Kidney capillary endothelial cell (primary cell): ENCODE data around the gene CCNL2.

Experiments used
- DNase-seq: peaks from one replicate; pipeline ENCODE4 v3.0.0-alpha.2; 2018; ENCODE audit warnings: low spot score

Gene CCNL2

GRCh38 chr1:1341549-1342021 lies 57.5 kb downstream of the CCNL2 start:
- DNase-seq = no peak

GRCh38 chr1:1340791-1341548 lies 58.2 kb downstream of the CCNL2 start:
- DNase-seq = no peak

DNA sequence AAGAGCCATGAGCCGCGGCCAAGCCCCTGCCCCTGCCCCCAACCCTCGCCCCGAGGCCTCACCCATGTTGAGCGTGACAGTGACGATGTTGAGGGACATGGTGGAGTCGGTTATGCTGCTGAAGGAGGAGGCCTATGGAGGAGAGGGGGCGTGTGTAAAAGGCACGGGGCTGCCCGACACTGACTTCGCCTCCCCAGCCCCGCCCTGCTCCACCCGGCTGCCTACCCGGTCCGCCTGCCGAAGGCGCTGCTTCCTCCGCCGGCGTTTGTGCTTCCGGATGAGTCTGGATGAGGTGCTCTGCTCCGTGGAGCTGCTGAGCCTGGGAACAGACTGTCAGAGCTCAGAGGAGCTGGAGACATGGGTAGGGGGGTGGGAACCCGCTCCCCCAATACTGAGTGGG lies 59.0 kb downstream of the CCNL2 start:
- DNase-seq = no peak

GRCh38 chr1:1338278-1338677 lies 60.9 kb downstream of the CCNL2 start:
- DNase-seq = no peak

DNA sequence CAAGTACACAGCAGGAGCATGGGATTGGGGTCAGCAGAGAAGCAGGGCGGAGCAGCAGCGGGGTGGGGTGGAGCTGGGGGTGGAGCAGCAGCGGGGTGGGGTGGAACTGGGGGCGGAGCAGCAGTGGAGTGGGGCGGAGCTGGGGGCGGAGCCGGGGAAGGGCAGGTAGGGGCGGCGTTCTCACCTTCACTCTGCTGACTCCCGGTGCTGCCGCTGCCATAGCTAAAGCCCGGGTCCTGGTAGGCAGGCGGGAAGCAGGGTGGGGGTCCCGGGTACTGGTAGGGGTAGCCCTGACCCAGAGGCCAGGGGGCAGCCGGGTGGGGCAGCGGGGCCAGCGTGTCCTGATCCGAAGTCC lies 61.4 kb downstream of the CCNL2 start:
- DNase-seq = no peak

GRCh38 chr1:1336931-1337792 lies 62.0 kb downstream of the CCNL2 start:
- no peak for DNase-seq

DNA sequence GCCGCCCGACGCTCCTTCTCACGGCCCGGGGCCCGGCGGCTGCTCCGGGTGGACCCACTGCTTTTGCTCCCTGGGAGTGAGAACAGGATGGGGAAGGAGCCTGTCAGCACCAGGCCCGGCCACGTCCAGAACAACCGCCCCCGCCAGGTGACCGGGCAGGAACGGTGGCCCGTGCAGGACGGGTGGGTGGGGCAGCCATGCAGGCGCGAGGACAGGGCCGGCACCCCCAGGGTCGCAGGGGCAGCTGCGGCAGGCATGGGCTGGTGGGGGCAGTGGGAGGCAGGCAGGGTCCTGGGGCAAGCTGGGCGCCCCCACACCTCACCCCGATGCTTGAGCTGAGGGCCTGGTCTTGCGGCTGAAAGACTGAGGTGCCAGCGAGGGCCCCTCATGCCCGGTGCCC lies 62.7 kb downstream of the CCNL2 start:
- DNase-seq = no peak

GRCh38 chr1:1335792-1336248 lies 63.3 kb downstream of the CCNL2 start:
- DNase-seq = no peak
